Measurements from ENCODE around the gene CDT1.
A peak's percentile ranks its signal among the peaks of the same experiment; 100 is the strongest.

Gene CDT1

DNA sequence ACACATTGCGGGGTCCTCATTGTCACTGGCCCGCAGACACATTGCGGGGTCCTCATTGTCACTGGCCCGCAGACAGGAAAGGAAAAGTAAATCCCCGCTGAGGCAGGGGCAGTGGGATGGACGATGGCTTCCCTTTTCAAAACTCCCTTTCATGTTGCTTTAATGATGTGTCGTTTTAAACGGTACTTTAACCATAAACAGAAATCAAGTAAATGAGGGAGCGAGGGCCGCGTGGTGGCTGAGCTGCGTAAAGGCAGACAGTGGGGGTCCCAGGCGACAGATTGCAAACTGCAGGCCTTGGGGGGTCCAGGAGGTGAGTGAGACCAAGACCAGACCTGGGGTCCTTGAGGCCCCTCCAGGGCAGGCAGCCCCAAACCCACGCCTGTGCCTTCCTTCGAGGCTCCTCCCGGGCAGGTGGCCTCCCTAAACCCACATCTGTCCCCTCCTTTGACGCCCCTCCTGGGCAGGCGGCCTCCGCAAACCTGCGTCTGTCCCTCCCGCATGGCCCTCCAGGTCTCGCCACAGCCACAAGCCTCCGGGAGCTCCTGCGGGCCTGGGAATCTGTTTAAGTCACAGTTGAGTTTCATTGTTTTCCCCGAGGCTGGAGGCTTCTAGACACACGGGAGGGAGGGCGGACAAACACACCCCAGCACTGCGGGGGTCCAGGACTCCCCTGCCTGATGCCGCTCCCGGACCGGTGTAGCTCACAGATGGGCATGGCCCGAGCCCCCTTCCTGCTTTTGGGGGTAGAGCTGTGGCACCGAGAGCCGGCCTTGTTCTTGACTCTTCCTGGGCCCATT lies 25.9 kb upstream of the CDT1 start:
- Histone ChIP-seq H3K4me1 (peaks cover 97 to 100% (median 99%) of the 10 kb centered on the region in 10 experiments), H4K20me1 (peaks cover 82 to 100% (median 99%) of the 10 kb centered on the region in 11 experiments; a peak in 21 of 22 replicates), H3K27ac (peak overlapping the region in 10 of 11 experiments; percentile 44 to 92 (median 60); a peak in 20 of 22 replicates)

DNA sequence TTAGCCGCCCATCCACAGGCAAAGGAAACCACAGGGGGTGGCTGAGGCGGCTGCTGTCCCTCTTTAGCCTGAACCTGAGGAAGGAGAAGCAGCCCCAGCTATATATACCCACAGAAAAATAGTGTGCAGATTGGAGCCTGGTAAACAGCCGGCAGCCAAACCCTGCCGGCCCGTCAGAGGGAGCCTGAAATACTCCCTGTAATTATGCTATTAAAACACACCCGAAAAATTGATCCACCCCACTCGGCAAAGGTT lies 25.4 kb upstream of the CDT1 start:
- Histone ChIP-seq H3K4me3 (peak overlapping the region in 9 of 10 experiments; percentile 10 to 57 (median 22); a peak in 11 of 20 replicates), H3K27me3 (no peaks in the 10 kb centered on the region), H3K36me3 (peaks cover 0 to 23% (median 5%) of the 10 kb centered on the region in 11 experiments; a peak in 10 of 22 replicates), H4K20me1 (peaks cover 82 to 100% (median 99%) of the 10 kb centered on the region in 11 experiments; a peak in 21 of 22 replicates), H3K9me3 (replicated peaks in 1 of 11) (no peaks in the 10 kb centered on the region), H3K4me1 (peaks cover 97 to 100% (median 99%) of the 10 kb centered on the region in 10 experiments), H3K27ac (peak overlapping the region in 10 of 11 experiments; percentile 44 to 92 (median 60); a peak in 20 of 22 replicates), H3K9ac (peak overlapping the region; percentile 53 to 94 (median 68); a peak in 20 of 22 replicates), H3K4me2 (peak overlapping the region; percentile 95 to 100 (median 99))
- TF ChIP-seq Cebpa-rat (IDR thresholded peaks at IDR 0.05), result no peak

More for the DNA sequence above, 25.9 kb upstream of the CDT1 start:
- peak overlapping the region; percentile 53 to 94 (median 68); a peak in 20 of 22 replicates for H3K9ac ChIP-seq
- no peaks in the 10 kb centered on the region for H3K9me3 ChIP-seq (replicated peaks in 1 of 11)
- peak overlapping the region in 9 of 10 experiments; percentile 10 to 57 (median 22); a peak in 11 of 20 replicates for H3K4me3 ChIP-seq
- H3K27me3 ChIP-seq, result no peaks in the 10 kb centered on the region
- TF ChIP-seq Cebpa-rat (IDR thresholded peaks at IDR 0.05), result no peak
- H3K36me3 ChIP-seq, result peaks cover 0 to 23% (median 5%) of the 10 kb centered on the region in 11 experiments; a peak in 10 of 22 replicates
- peak overlapping the region; percentile 95 to 100 (median 99) for H3K4me2 ChIP-seq

DNA sequence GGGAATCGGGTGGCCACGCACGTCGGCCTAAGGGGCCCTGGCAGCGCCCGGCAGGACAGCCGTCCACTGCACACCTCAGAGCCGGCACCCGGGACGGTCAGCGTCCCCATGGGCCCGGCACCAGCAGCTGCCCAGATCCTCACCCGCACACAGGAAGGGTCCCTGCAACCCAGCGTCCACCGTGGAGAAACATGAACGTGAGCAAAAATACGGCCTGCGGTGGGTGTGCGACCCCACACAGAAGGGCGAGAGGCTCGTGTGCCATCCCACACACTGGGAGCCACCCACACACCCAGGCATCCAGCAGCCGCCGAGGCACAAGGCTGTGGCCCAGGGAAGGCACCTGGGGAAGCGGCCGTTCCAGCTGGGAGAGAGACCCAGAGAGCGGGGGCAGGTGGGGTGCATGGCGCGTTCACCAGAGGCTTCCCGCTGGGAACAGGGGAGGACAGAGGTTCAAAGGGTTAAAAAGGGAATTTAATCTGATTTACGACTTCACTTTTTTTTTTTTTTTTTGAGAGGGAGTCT lies 25.0 kb upstream of the CDT1 start:
- H3K4me1 ChIP-seq, result peaks cover 97 to 100% (median 99%) of the 10 kb centered on the region in 10 experiments
- H3K27ac ChIP-seq, result peak overlapping the region in 10 of 11 experiments; percentile 44 to 92 (median 60); a peak in 17 of 22 replicates
- no peak for TF ChIP-seq Cebpa-rat (IDR thresholded peaks at IDR 0.05)
- peaks cover 0 to 23% (median 5%) of the 10 kb centered on the region in 11 experiments; a peak in 10 of 22 replicates for H3K36me3 ChIP-seq
- peak overlapping the region; percentile 95 to 100 (median 99) for H3K4me2 ChIP-seq
- peak overlapping the region; percentile 53 to 94 (median 68); a peak in 19 of 22 replicates for H3K9ac ChIP-seq
- H4K20me1 ChIP-seq, result peaks cover 78 to 100% (median 99%) of the 10 kb centered on the region in 11 experiments; a peak in 21 of 22 replicates
- H3K27me3 ChIP-seq, result no peaks in the 10 kb centered on the region
- H3K4me3 ChIP-seq, result peak overlapping the region in 9 of 10 experiments; percentile 10 to 57 (median 22); a peak in 10 of 20 replicates
- no peaks in the 10 kb centered on the region for H3K9me3 ChIP-seq (replicated peaks in 1 of 11)

DNA sequence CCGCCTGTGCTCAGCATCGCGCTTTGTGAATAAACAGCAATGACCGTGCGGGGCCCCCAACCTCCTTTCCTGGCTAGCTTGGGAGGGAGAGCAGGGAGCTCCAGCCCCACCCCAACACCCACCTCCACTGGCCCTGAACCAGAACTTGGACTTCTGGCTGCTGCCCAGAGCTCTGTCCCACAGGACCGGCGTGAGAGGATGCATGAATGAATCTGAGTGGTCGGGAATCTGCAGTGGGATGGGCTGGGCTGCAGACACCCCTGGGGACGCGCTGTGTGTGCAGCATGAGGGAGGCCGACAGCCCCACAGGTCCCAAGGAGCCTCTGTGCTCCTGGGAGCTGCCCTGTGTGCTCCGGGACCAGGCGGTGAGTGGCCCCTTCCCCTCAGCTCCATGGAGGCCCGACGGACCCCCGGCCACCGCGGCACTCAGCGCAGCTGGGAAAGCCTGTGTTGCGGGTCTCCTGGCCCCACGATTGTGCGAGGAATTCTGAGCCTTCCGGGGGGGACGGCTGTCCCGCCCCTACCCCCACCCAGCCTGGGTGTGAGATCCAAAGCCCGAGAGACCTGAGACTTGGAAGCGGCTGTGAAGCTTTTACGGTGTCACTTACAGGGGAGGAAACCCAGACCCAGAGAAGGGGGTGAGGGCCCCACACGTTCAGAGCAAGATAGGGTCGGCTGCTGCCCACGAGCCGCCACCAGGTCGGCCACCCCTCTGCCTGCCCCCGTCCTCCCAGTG lies 24.0 kb upstream of the CDT1 start:
- H3K4me2 ChIP-seq, result peak overlapping the region; percentile 95 to 100 (median 99)
- no peak for TF ChIP-seq Cebpa-rat (IDR thresholded peaks at IDR 0.05)
- peak overlapping the region; percentile 57 to 94 (median 86); a peak in 21 of 22 replicates for H3K9ac ChIP-seq
- H3K27me3 ChIP-seq, result no peaks in the 10 kb centered on the region
- H3K4me3 ChIP-seq, result peak overlapping the region in 7 of 10 experiments; percentile 15 to 88 (median 41); a peak in 10 of 20 replicates
- peak overlapping the region in 10 of 11 experiments; percentile 14 to 92 (median 62); a peak in 20 of 22 replicates for H3K27ac ChIP-seq
- H3K9me3 ChIP-seq (replicated peaks in 1 of 11), result no peaks in the 10 kb centered on the region
- H3K4me1 ChIP-seq, result peaks cover 88 to 96% (median 93%) of the 10 kb centered on the region in 10 experiments
- peaks cover 0 to 22% (median 5%) of the 10 kb centered on the region in 11 experiments; a peak in 10 of 22 replicates for H3K36me3 ChIP-seq
- peaks cover 68 to 99% (median 96%) of the 10 kb centered on the region in 11 experiments; a peak in 21 of 22 replicates for H4K20me1 ChIP-seq

DNA sequence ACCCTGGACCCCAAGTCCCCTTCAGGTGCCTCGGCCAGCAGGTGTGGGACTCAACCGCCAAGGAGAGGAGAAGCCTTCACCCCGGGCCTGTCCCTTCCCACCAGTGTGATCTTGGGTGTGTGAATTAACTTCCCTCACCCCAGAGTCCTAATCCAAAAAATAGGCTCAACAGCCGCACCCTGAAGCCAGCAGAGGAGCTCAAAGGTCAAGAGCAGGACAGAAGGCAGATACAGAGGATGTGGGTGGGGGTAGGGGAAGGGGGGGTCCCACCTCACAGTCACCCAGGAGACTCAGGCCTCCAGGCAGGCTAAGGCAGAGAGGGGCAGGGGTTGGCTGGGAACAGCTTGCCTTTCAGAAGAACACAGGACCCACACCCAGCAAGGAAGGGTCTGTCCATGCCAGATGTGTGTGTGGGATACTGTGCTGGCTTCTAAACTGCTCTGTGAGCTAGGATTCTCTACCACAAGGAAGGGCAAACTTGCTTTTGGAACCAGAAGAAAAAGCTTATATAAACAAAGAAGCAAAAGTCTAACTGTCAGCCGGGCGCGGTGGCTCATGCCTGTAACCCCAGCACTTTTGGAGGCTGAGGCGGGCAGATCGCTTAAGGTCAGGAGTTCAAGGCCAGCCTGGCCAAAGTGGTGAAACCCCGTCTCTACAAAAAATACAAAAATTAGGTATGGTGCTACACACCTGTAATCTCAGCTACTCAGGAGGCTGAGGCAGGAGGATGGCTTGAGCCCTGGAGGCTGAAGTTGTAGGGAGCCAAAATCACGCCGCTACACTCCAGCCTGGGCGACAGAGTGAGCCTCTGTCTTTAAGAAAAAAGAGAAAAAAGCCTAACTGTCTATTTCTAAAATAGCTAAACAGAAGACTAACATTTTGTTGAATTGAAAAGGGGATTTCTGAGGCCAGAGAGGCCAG lies 23.2 kb upstream of the CDT1 start:
- H3K4me2 ChIP-seq, result peak overlapping the region; percentile 95 to 100 (median 99)
- H3K36me3 ChIP-seq, result peaks cover 0 to 20% (median 5%) of the 10 kb centered on the region in 11 experiments; a peak in 10 of 22 replicates
- H3K4me3 ChIP-seq, result peak overlapping the region in 9 of 10 experiments; percentile 4 to 88 (median 39); a peak in 14 of 20 replicates
- no peaks in the 10 kb centered on the region for H3K27me3 ChIP-seq
- peak overlapping the region in 10 of 11 experiments; percentile 14 to 92 (median 62); a peak in 20 of 22 replicates for H3K27ac ChIP-seq
- H3K4me1 ChIP-seq, result peaks cover 80 to 89% (median 85%) of the 10 kb centered on the region in 10 experiments
- no peaks in the 10 kb centered on the region for H3K9me3 ChIP-seq (replicated peaks in 1 of 11)
- H4K20me1 ChIP-seq, result peaks cover 60 to 91% (median 88%) of the 10 kb centered on the region in 11 experiments; a peak in 21 of 22 replicates
- TF ChIP-seq Cebpa-rat (IDR thresholded peaks at IDR 0.05), result no peak
- H3K9ac ChIP-seq, result peak overlapping the region; percentile 57 to 94 (median 86)

DNA sequence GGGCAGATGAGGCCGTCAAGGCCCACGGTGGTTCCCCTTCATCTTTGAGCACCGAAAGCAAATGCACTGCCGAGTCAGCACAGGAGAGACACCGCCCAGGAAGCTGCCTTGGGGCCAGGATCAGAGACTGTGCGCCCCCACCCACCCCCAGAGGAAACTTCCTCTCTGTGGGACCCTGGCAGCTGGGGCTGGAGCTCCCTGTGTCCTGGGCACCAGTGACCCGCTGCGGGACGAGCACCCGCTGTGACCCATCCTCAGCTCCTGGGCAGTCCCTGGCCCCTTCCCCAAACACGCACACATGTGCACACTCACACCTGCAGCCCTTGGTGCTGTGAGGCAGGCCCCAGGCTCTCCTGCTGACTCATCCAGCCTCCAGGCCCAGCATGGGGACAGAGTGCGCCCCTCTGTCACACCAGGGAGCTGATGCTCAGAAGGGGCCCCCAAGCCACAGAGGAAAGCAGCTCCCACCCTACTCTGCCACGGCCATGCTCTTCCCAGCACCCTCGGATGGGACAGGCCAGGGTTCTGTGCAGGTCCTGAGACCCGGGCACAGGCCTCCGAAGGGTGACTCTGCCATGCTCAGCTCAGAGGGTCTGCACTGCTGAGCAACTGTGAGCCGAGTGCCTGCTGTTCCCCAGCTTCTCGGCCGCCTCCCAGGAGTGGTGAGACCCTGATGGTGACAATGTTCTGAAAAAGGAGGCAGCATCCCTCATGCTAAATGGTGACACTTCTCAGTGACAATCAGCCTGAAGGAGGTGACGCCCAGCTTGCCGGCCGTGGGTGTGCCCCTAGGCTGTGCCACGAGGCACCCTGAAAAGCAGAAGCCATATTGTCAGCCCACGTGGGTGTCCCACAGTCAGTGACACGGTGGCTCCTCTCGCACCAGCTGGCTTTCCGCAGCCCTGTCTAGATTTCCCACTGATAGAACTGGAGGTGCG lies 22.2 kb upstream of the CDT1 start:
- peaks cover 53 to 82% (median 78%) of the 10 kb centered on the region in 11 experiments; a peak in 21 of 22 replicates for H4K20me1 ChIP-seq
- H3K9me3 ChIP-seq (replicated peaks in 1 of 11), result no peaks in the 10 kb centered on the region
- peaks cover 0 to 13% (median 4%) of the 10 kb centered on the region in 11 experiments; a peak in 10 of 22 replicates for H3K36me3 ChIP-seq
- no peaks in the 10 kb centered on the region for H3K27me3 ChIP-seq
- no peak for TF ChIP-seq Cebpa-rat (IDR thresholded peaks at IDR 0.05)
- H3K4me2 ChIP-seq, result peak overlapping the region; percentile 95 to 100 (median 99)
- H3K4me1 ChIP-seq, result peaks cover 70 to 86% (median 81%) of the 10 kb centered on the region in 10 experiments
- peak overlapping the region; percentile 55 to 94 (median 86); a peak in 20 of 22 replicates for H3K9ac ChIP-seq
- peak overlapping the region in 10 of 11 experiments; percentile 3 to 92 (median 62); a peak in 18 of 22 replicates for H3K27ac ChIP-seq
- H3K4me3 ChIP-seq, result peak overlapping the region in 9 of 10 experiments; percentile 4 to 88 (median 41); a peak in 16 of 20 replicates

Measured in BLaER1 treated with 17β-estradiol and CSF1 and Interleukin-3, amounts not matched to agents 10 nM and 100 nM (cell line).